Aorta (tissue), 5 donors: ENCODE measurements around the gene F2R. TPM values are rescaled to one million over a fixed set of nuclear protein-coding genes. Genes with fewer than 3 reads are reported as not detected.
"Not testable (repeated sequence)": the region's sequence is repeated elsewhere in the genome, so short reads cannot be mapped to it uniquely, and the experiment has no call there.

Source experiments
- ATAC-seq: fragments of 200-7000 bp; cut with Tn5 transposase; one replicate; pipeline ENCODE4 v1.9.1; 2022; ENCODE audit warnings: moderate library complexity; ENCODE audit not compliant: low FRiP score
- DNase-seq, 2 donors: peaks; one replicate each; pipeline ENCODE4 v3.0.0-alpha.2; 2020
- H3K27ac ChIP-seq, 2 donors: one replicate each; pipeline ENCODE4 v1.5.1; 2013; ENCODE audit warnings: low read length in 2 of 2, mild to moderate bottlenecking in 2 of 2, moderate library complexity in 2 of 2, control low read depth in 1 of 2, inconsistent platforms in 1 of 2, low read depth in 1 of 2
- H3K27me3 ChIP-seq, 2 donors: one replicate each; pipeline ENCODE4 v1.6.1; 2013; ENCODE audit warnings: control low read depth in 1 of 2, low read length in 1 of 2, mild to moderate bottlenecking in 1 of 2, moderate library complexity in 1 of 2; ENCODE audit not compliant: insufficient read depth in 2 of 2, control insufficient read depth in 1 of 2
- H3K36me3 ChIP-seq, 2 donors: one replicate each; pipeline ENCODE4 v1.6.1; 2013; ENCODE audit warnings: control low read depth in 1 of 2, low read length in 1 of 2, mild to moderate bottlenecking in 1 of 2; ENCODE audit not compliant: insufficient read depth in 2 of 2, control insufficient read depth in 1 of 2
- H3K4me1 ChIP-seq, 2 donors: one replicate each; pipeline ENCODE4 v1.6.1; 2013; ENCODE audit warnings: low read length in 2 of 2, control low read depth in 1 of 2, mild to moderate bottlenecking in 1 of 2, moderate library complexity in 1 of 2; ENCODE audit not compliant: insufficient read depth in 2 of 2, control insufficient read depth in 1 of 2
- H3K4me3 ChIP-seq, 2 donors: one replicate each; pipeline ENCODE4 v1.5.1; 2013; ENCODE audit warnings: low read length in 2 of 2, control low read depth in 1 of 2, mild to moderate bottlenecking in 1 of 2
- H3K9me3 ChIP-seq: one replicate; pipeline ENCODE4 v1.6.1; 2013; ENCODE audit warnings: mild to moderate bottlenecking, low read length; ENCODE audit not compliant: control insufficient read depth
- whole genome bisulfite sequencing, 2 donors: extraction: QIAGEN DNeasy Blood & Tissue Kit; methylation state at CpG; one replicate each; pipeline ENCODE4 v1.1.7; 2013; 5-methylcytosine and 5-hydroxymethylcytosine counted together
- intact Hi-C, 2 donors: fragments of 100-400 bp; cut with DNase I; formaldehyde crosslinking; loops; one replicate each; pipeline versions ENCODE4 v1.14.2 to v1.15.0; 2022
- polyA plus RNA-seq, 2 donors: library from polyadenylated mRNA; stranded (reverse); fragments of 200-250 nt; gene quantifications; one replicate each; pipeline ENCODE4 v1.2.3, GENCODE V29; 2013
- total RNA-seq, 2 donors: library from RNA; stranded (reverse); fragmentation: NEBNext Ultra II Directional; extraction: Animal tissue kit (Norgen Biotek cat#: 25700); gene quantifications; one replicate each; pipeline ENCODE4 v1.2.1, GENCODE V29; 2021
- donor health status: healthy with polysubstance abuse.
- donor health status: Bipolar disorder and iron deficiency.
- donor health status: DM: no; HTN: no; CAD: no.
- donor health status: DM: no; HTN: no; CAD: no.
- donor health status: DM: yes; HTN: yes; CAD: no.

The F2R gene
- total and polyA plus RNA-seq, 4 donors: 17.8 to 185 (median 22.1) TPM

DNA sequence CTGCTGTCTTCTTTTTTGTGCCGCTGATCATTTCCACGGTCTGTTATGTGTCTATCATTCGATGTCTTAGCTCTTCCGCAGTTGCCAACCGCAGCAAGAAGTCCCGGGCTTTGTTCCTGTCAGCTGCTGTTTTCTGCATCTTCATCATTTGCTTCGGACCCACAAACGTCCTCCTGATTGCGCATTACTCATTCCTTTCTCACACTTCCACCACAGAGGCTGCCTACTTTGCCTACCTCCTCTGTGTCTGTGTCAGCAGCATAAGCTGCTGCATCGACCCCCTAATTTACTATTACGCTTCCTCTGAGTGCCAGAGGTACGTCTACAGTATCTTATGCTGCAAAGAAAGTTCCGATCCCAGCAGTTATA, 17.1 kb downstream of the F2R start:
- intact Hi-C loops: no loop called here

DNA sequence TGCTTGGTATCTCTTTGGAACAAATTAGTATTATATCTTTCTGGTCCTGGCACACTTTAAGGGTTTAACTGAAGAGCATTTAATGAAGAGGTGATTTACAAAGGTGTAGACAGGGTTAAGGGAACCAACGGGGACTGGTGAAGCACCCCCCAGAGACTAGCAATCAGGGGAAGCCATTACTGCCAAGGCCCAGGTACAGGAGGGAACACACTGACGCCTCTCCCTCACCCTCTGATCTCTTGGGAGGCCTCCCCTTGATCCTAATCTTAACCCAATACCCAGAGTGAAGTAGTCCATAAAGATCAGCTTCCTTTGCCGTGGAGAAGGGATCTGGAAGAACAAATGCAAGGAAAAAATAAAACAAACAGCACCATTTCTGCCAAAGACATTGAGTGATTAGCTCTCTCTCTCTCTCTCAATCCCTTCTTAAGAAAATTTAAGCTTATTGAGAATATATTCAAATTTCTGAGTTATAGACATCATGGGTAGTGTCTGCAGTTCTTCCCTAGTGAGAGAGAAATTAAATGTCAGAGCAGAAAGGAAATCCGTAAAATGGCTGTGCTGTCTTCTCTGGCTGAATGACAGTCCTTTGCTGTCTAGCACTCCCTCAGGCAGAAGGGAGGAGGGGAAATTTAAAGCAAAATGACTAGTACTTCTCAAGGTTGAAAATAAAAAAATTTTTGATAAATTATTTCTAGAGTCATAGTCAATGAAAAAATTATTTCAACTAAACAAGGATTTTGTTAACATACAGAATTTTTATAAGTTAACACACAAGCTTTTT, 20.0 kb downstream of the F2R start:
- Histone ChIP-seq H3K27ac (no peak overlapping the region), H3K9me3 (no peaks in the 10 kb centered on the region), H3K27me3 (no peaks in the 10 kb centered on the region), H3K4me3 (no peak overlapping the region), H3K36me3 (no peaks in the 10 kb centered on the region), H3K4me1 (no peaks in the 10 kb centered on the region)
- 72 to 76% methylated on average over 4 of the region's 4 CpGs for whole genome bisulfite sequencing, 2 donors
- no peak for ATAC-seq
- DNase-seq: no peak
- intact Hi-C loops: no loop called here

More for the DNA sequence above, 17.1 kb downstream of the F2R start:
- no peak overlapping the region for H3K27ac ChIP-seq
- H3K9me3 ChIP-seq: no peaks in the 10 kb centered on the region
- WGBS, 2 donors: 87 to 90% methylated on average over 13 of the region's 13 CpGs
- H3K4me1 ChIP-seq: no peaks in the 10 kb centered on the region
- H3K27me3 ChIP-seq: no peaks in the 10 kb centered on the region
- ATAC-seq: no peak
- no peaks in the 10 kb centered on the region for H3K36me3 ChIP-seq
- H3K4me3 ChIP-seq: no peak overlapping the region
- DNase-seq: no peak

DNA sequence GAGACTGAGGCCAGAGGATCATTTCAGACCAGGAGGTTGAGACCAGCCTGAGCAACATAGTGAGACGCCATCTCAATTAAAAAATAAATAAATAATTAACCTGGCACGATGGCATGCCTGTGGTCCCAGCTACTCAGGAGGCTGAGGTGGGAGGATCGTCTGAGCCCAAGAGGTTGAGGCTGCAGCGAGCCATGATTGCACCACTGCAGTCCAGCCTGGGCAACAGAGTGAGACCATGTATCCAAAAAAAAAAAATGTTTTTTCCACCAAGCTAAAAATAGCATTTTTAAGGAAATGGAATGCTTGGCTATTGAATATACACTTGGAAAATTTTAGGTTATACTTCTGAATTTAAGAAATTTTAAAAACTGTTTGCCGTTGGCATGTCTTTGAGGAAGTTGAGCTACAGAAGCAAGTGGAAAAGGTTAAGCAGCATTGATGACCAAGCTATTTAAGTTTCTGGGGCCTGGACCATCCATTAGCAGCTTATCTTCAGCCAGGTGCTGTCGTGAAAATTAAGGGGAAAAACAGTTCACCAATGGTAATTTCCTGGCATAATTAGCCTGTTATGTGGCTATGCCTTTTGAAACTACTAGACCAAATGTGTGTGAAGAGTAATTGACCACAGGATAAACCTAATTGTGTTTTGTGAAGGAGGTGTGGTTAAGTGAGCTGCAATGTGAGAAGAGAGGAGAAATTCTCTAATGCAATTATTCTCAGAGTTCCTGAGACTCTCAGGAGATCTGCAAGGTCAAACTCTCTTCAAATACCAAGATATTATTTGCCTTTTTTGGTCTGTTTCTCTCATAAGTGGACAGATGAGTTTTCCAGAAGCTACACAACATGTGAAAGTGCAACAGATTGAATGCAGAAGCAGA, 21.0 kb downstream of the F2R start:
- no peaks in the 10 kb centered on the region for H3K9me3 ChIP-seq
- H3K4me1 ChIP-seq: no peaks in the 10 kb centered on the region
- intact Hi-C loops: no loop called here
- no peak overlapping the region for H3K27ac ChIP-seq
- no peaks in the 10 kb centered on the region for H3K27me3 ChIP-seq
- H3K4me3 ChIP-seq: no peak overlapping the region
- no peak for DNase-seq
- H3K36me3 ChIP-seq: no peaks in the 10 kb centered on the region
- ATAC-seq: no peak
- WGBS, 2 donors: 79 to 80% methylated on average over 6 of the region's 6 CpGs

DNA sequence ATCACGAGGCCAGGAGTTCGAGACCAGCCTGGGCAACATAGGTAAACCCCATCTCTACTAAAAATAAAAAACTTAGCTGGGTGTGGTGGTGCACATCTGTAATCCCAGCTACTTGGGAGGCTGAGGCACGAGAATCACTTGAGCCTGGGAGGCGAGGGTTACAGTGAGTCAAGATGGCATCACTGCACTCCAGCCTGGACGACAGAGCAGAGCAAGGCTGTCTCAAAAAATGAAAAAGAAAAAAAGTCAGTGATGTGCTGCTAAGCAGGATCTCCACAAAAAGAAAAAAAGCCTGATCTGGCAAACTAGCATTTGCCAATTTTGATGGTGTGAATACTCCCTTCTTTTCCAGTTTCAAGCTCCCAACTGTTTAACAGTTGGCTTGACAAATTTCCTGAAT, 21.9 kb downstream of the F2R start:
- Histone ChIP-seq H3K27me3 (no peaks in the 10 kb centered on the region), H3K9me3 (no peaks in the 10 kb centered on the region), H3K36me3 (no peaks in the 10 kb centered on the region), H3K4me1 (no peaks in the 10 kb centered on the region), H3K4me3 (no peak overlapping the region), H3K27ac (no peak overlapping the region)
- DNase-seq: no peak
- WGBS, 2 donors: 83 to 85% methylated on average over 5 of the region's 5 CpGs
- ATAC-seq: no peak
- intact Hi-C loops: no loop called here

DNA sequence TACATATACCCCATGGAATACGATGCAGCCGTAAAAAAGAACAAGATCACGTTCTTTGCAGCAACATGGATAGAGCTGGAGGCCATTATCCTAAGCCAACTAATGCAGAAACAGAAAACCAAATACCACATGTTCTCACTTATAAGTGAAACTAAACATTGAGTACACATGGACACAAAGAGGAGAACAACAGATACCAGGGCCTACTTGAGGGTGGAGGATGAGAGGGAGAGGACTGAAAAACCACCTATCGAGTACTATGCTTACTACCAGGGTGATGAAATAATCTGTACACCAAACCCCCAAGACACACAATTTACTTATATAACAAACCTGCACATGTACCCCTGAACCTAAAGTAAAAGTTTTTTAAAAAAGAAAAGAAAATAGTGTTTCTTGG, 25.6 kb downstream of the F2R start:
- H3K4me3 ChIP-seq, H3K27ac ChIP-seq, H3K4me1 ChIP-seq, H3K36me3 ChIP-seq, DNase-seq, intact Hi-C loops, H3K27me3 ChIP-seq, H3K9me3 ChIP-seq, ATAC-seq: not testable (repeated sequence)
- WGBS, 2 donors: 98% methylated on average over 4 of the region's 4 CpGs

DNA sequence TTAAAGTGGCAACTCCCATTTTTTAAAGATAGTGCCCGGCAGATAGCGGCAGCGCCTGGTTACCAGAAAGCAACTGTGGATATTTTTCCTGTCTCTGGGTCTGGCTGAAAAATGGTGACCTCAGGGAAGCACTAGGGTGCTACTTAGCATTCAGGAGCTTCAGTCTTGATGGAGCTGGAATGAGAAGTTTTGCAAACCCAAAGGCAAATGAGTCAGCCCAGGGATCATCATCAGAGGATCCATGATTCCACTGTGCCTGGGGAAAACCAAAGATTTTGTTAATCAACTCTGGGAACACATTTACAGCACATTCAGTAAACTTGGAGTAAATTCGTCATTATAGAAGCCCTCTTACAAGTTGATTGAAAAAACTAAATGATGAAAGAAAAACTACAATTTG, 26.7 kb downstream of the F2R start:
- H3K9me3 ChIP-seq: no peaks in the 10 kb centered on the region
- no peaks in the 10 kb centered on the region for H3K36me3 ChIP-seq
- 85 to 90% methylated on average over 4 of the region's 4 CpGs for WGBS, 2 donors
- H3K27me3 ChIP-seq: no peaks in the 10 kb centered on the region
- no peaks in the 10 kb centered on the region for H3K4me1 ChIP-seq
- no peak overlapping the region for H3K4me3 ChIP-seq
- DNase-seq (no peak), ATAC-seq (no peak)
- intact Hi-C loops: no loop called here
- H3K27ac ChIP-seq: no peak overlapping the region

DNA sequence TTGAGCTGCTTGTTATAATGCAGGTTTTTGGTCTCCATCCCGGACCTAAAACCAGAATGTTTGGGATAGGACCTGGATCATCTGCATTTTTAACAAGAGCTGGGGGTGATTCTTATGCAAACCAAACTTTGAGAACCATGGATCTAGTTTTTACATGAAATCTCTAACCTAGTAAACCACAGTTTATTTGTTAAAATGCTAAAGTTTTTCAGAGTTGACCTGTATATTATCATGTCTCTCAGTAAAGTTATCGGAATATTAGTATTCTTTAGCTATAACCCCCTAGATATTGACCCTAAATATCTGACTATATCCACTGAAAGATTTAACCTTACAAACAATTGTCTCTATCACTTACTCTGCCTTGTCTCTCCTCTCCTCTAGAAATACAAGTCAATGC, 28.7 kb downstream of the F2R start:
- H3K36me3 ChIP-seq: no peaks in the 10 kb centered on the region
- DNase-seq (no peak), ATAC-seq (no peak)
- H3K4me3 ChIP-seq: no peak overlapping the region
- H3K27ac ChIP-seq: no peak overlapping the region
- WGBS, 2 donors: 67 to 71% methylated on average over 2 of the region's 2 CpGs
- no peaks in the 10 kb centered on the region for H3K27me3 ChIP-seq
- no peaks in the 10 kb centered on the region for H3K4me1 ChIP-seq
- intact Hi-C loops: no loop called here
- H3K9me3 ChIP-seq: no peaks in the 10 kb centered on the region

DNA sequence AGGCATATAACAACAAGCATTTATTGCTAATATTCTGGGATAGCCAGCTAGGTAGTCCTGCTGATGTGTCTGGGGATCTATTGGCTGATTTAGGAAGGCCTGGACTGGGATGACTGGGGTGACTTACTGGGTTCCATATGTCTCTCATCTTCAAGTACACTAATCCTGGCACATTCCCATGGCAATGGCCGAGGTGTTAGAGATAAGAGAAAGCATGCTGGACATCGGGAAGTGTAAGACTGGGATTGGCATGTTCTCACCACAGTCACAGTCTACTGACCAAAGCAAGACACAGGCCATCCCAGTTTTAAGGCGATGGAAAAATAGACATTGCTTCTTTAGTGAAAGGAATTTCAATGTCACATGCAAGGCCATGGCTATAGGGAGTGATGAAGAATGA, 29.7 kb downstream of the F2R start:
- intact Hi-C loops: no loop called here
- WGBS, 2 donors: 46 to 51% methylated on average over 3 of the region's 3 CpGs
- no peaks in the 10 kb centered on the region for H3K4me1 ChIP-seq

DNA sequence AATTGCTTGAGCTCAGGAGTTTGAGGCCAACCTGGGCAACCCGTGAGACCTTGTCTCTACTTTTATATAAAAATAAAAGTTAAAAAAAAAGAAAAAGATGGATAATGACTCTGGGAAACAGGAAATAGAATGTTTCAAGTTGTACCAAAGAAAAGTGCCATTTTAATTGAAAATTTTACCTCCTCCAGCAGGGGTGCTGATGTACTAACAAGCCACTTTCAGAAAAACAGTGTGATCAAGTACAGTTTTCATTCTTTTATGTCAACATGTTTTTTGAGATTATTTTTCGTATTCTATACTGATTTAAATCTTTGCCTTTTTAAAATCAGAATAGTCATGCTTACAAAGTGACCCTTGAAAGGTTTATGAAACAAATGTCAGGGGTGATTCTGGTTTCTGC, 30.8 kb downstream of the F2R start:
- Histone ChIP-seq H3K36me3 (no peaks in the 10 kb centered on the region), H3K27me3 (no peaks in the 10 kb centered on the region), H3K27ac (no peak overlapping the region), H3K9me3 (no peaks in the 10 kb centered on the region), H3K4me3 (no peak overlapping the region), H3K4me1 (no peaks in the 10 kb centered on the region)
- DNase-seq: no peak
- intact Hi-C loops: no loop called here
- 58 to 74% methylated on average over 2 of the region's 2 CpGs for WGBS, 2 donors
- no peak for ATAC-seq

More for the DNA sequence above, 29.7 kb downstream of the F2R start:
- ATAC-seq: no peak
- Histone ChIP-seq H3K36me3 (no peaks in the 10 kb centered on the region), H3K9me3 (no peaks in the 10 kb centered on the region), H3K27ac (no peak overlapping the region), H3K27me3 (no peaks in the 10 kb centered on the region), H3K4me3 (no peak overlapping the region)
- no peak for DNase-seq
